VCaP (cell line): ENCODE results near the gene PFKP.

ENCODE experiments used
- H3K27ac ChIP-seq: fragments of 450-650 bp; 2 replicates; pipeline ENCODE4 v1.5.1; 2017
- CTCF ChIP-seq: fragments of 450-650 bp; conservative IDR thresholded peaks from 2 replicates; pipeline ENCODE4 v1.5.1; 2017; ENCODE audit warnings: mild to moderate bottlenecking, moderate library complexity

The PFKP gene

GRCh38 chr10:3066317-3067117, 831 bp upstream of the PFKP start:
- H3K27ac ChIP-seq: no peak overlapping the region
- TF ChIP-seq CTCF: no peak

GRCh38 chr10:3067859-3068179, 471 bp downstream of the PFKP start:
- peak overlapping the region; percentile 86 for H3K27ac ChIP-seq
- TF ChIP-seq CTCF: no peak

GRCh38 chr10:3068201-3068967, 1.0 kb downstream of the PFKP start:
- TF ChIP-seq CTCF: peak; percentile 28
- H3K27ac ChIP-seq: peak overlapping the region; percentile 86

- TF ChIP-seq CTCF: no peak; the same call in 1 of the 2 replicates
- H3K27ac ChIP-seq: peak overlapping the region; percentile 86
These were observed 1.8 kb downstream of the PFKP start for GRCh38 chr10:3068968-3069737.

GRCh38 chr10:3069876-3070275, 2.5 kb downstream of the PFKP start:
- TF ChIP-seq CTCF: no peak
- H3K27ac ChIP-seq: no peak overlapping the region

GRCh38 chr10:3071405-3072198, 4.3 kb downstream of the PFKP start:
- TF ChIP-seq CTCF: no peak
- H3K27ac ChIP-seq: no peak overlapping the region
